ENCODE data around the gene DAB2IP.
A peak's percentile ranks its signal among the peaks of the same experiment; 100 is the strongest.

Gene DAB2IP

GRCh38 chr9:121658166-121658565 lies 6.7 kb downstream of the DAB2IP start:
- Mint-ChIP-seq H3K9me3 (no peaks in the 10 kb centered on the region), H3K27ac (peak overlapping the region in 2 of 3 experiments; percentile 35), H3K4me3 (no peak overlapping the region), H3K36me3 (ENCODE audit: low read depth) (peaks cover 21% of the 10 kb centered on the region), H3K27me3 (ENCODE audit: low read depth) (no peaks in the 10 kb centered on the region), H3K4me1 (peaks cover 68% of the 10 kb centered on the region)
- TF ChIP-seq CTCF (IDR thresholded peaks at IDR 0.05; ENCODE audit: unreplicated experiment in 3 of 3): no peak

GRCh38 chr9:121658591-121658990 lies 7.2 kb downstream of the DAB2IP start:
- H3K36me3 Mint-ChIP-seq (ENCODE audit: low read depth): peaks cover 24% of the 10 kb centered on the region
- no peaks in the 10 kb centered on the region for H3K27me3 Mint-ChIP-seq (ENCODE audit: low read depth)
- TF ChIP-seq CTCF (IDR thresholded peaks at IDR 0.05; ENCODE audit: unreplicated experiment in 3 of 3): no peak
- H3K4me3 Mint-ChIP-seq: no peak overlapping the region
- H3K27ac Mint-ChIP-seq: peak overlapping the region in 1 of 3 experiments; percentile 44
- no peaks in the 10 kb centered on the region for H3K9me3 Mint-ChIP-seq
- peaks cover 68% of the 10 kb centered on the region for H3K4me1 Mint-ChIP-seq

GRCh38 chr9:121660367-121660766 lies 8.9 kb downstream of the DAB2IP start:
- peaks cover 61% of the 10 kb centered on the region for H3K4me1 Mint-ChIP-seq
- H3K4me3 Mint-ChIP-seq: no peak overlapping the region
- H3K27me3 Mint-ChIP-seq (ENCODE audit: low read depth): no peaks in the 10 kb centered on the region
- no peaks in the 10 kb centered on the region for H3K9me3 Mint-ChIP-seq
- peaks cover 41% of the 10 kb centered on the region for H3K36me3 Mint-ChIP-seq (ENCODE audit: low read depth)
- TF ChIP-seq CTCF (IDR thresholded peaks at IDR 0.05; ENCODE audit: unreplicated experiment in 3 of 3): no peak
- H3K27ac Mint-ChIP-seq: peak overlapping the region in 2 of 3 experiments; percentile 31 to 40

GRCh38 chr9:121660876-121661275 lies 9.4 kb downstream of the DAB2IP start:
- peaks cover 46% of the 10 kb centered on the region for H3K36me3 Mint-ChIP-seq (ENCODE audit: low read depth)
- peaks cover 58% of the 10 kb centered on the region for H3K4me1 Mint-ChIP-seq
- H3K27ac Mint-ChIP-seq: peak overlapping the region in 2 of 3 experiments; percentile 31 to 40
- TF ChIP-seq CTCF (IDR thresholded peaks at IDR 0.05; ENCODE audit: unreplicated experiment in 3 of 3): no peak
- no peaks in the 10 kb centered on the region for H3K9me3 Mint-ChIP-seq
- no peak overlapping the region for H3K4me3 Mint-ChIP-seq
- H3K27me3 Mint-ChIP-seq (ENCODE audit: low read depth): no peaks in the 10 kb centered on the region

GRCh38 chr9:121661328-121661727 lies 9.9 kb downstream of the DAB2IP start:
- H3K27ac Mint-ChIP-seq: peak overlapping the region in 1 of 3 experiments; percentile 40
- H3K36me3 Mint-ChIP-seq (ENCODE audit: low read depth): peaks cover 50% of the 10 kb centered on the region
- no peak overlapping the region for H3K4me3 Mint-ChIP-seq
- H3K9me3 Mint-ChIP-seq: no peaks in the 10 kb centered on the region
- H3K27me3 Mint-ChIP-seq (ENCODE audit: low read depth): no peaks in the 10 kb centered on the region
- H3K4me1 Mint-ChIP-seq: peaks cover 57% of the 10 kb centered on the region
- no peak for TF ChIP-seq CTCF (IDR thresholded peaks at IDR 0.05; ENCODE audit: unreplicated experiment in 3 of 3)

GRCh38 chr9:121662359-121662758 lies 10.9 kb downstream of the DAB2IP start:
- peaks cover 51% of the 10 kb centered on the region for H3K4me1 Mint-ChIP-seq
- H3K36me3 Mint-ChIP-seq (ENCODE audit: low read depth): peaks cover 52% of the 10 kb centered on the region
- peak overlapping the region; percentile 12 to 77 (median 57) for H3K27ac Mint-ChIP-seq
- H3K9me3 Mint-ChIP-seq: no peaks in the 10 kb centered on the region
- H3K4me3 Mint-ChIP-seq: no peak overlapping the region
- TF ChIP-seq CTCF (IDR thresholded peaks at IDR 0.05; ENCODE audit: unreplicated experiment in 3 of 3): no peak
- no peaks in the 10 kb centered on the region for H3K27me3 Mint-ChIP-seq (ENCODE audit: low read depth)

All from nephron (organoid).